Activated CD4-positive, alpha-beta T cell treated with anti-CD3 and anti-CD28 coated beads for 36 hours (primary cell): Measurements from ENCODE around the gene SNX13. TPM values are rescaled to one million over a fixed set of nuclear protein-coding genes. Genes with fewer than 3 reads are reported as not detected.
"Not testable (repeated sequence)": the region's sequence is repeated elsewhere in the genome, so short reads cannot be mapped to it uniquely, and the experiment has no call there.

Experiments
- ATAC-seq: fragments of 200-7000 bp; cut with Tn5 transposase; one replicate; pipeline ENCODE4 v1.10.0; 2021; ENCODE audit warnings: mild to moderate bottlenecking, moderate library complexity
- CTCF ChIA-PET: fragments of 350-600 bp; sonication (Branson Sonifier 250); formaldehyde crosslinking; loops from one replicate; lab custom pipeline; 2021; ENCODE audit warnings: antibody characterized with exemption; lab: Charles Lee
- POLR2A ChIA-PET: fragments of 350-600 bp; sonication (Branson Sonifier 250); formaldehyde crosslinking; loops from one replicate; lab custom pipeline; 2021; ENCODE audit warnings: antibody characterized with exemption, inconsistent platforms; lab: Charles Lee
- DNase-seq: peaks from one replicate; pipeline ENCODE4 v3.0.0-alpha.2; 2020
- H3K27ac Mint-ChIP-seq: one replicate; pipeline ENCODE4 v1.8.0; 2021; ENCODE audit warnings: mixed read lengths
- H3K27me3 Mint-ChIP-seq: one replicate; pipeline ENCODE4 v1.8.0; 2021; ENCODE audit warnings: mixed read lengths
- H3K36me3 Mint-ChIP-seq: one replicate; pipeline ENCODE4 v1.8.0; 2021; ENCODE audit warnings: low read depth, mixed read lengths
- H3K4me1 Mint-ChIP-seq: one replicate; pipeline ENCODE4 v1.8.0; 2021; ENCODE audit warnings: mixed read lengths
- H3K4me3 Mint-ChIP-seq: one replicate; pipeline ENCODE4 v1.8.0; 2021; ENCODE audit warnings: mild to moderate bottlenecking, moderate library complexity, mixed read lengths
- H3K9me3 Mint-ChIP-seq: one replicate; pipeline ENCODE4 v1.8.0; 2021; ENCODE audit warnings: low read depth, mixed read lengths
- intact Hi-C, 2 experiments: fragments of 100-400 bp; cut with DNase I in 1 of 2; cut with micrococcal nuclease in 1 of 2; formaldehyde crosslinking; loops; one replicate each; pipeline versions ENCODE4 v1.14.2 to v1.15.1; 2022 to 2024; cut with DNase I, micrococcal nuclease
- total RNA-seq, 2 experiments: library from RNA; stranded (reverse); gene quantifications; one replicate each; pipeline ENCODE4 v1.2.3, GENCODE V29; 2021

Gene SNX13
- total RNA-seq, 2 experiments from 2014 or later = 23.9 to 25.5 TPM

- no peak overlapping the region for H3K27ac Mint-ChIP-seq
These were observed 27.6 kb downstream of the SNX13 start for GRCh38 chr7:17912536-17913235.

DNA sequence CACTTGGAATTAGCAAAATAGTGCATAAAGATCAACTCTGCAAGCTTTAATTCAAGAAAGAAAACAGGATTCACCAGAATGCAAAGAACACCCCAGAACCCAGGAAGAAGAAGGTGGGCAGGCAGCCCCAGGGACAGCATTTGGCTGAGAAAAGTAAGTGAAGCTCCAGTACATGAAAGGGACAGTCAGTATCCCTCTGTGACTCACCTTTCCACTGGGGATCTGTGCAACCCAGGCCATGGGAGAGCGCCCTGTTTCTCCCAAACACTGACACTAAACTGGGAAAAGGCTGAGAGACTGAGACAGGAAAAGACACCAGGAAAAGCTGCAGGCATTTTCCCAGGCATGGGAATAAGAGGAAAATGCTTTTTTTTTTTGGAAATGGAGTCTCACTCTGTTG is 28.2 kb downstream of the SNX13 start:
- no peak for ATAC-seq
- peaks cover 37% of the 10 kb centered on the region for H3K4me1 Mint-ChIP-seq
- H3K4me3 Mint-ChIP-seq = no peak overlapping the region
- no peaks in the 10 kb centered on the region for H3K27me3 Mint-ChIP-seq
- H3K27ac Mint-ChIP-seq = no peak overlapping the region
- CTCF ChIA-PET = interaction anchor here (0.6 kb wide), 1 partner anchor 16 kb away, joined by 4 read pairs; no protein-coding TSS in a partner anchor
- POLR2A ChIA-PET = no interaction called here
- DNase-seq = no peak
- H3K9me3 Mint-ChIP-seq = peaks cover 8% of the 10 kb centered on the region
- peaks cover 21% of the 10 kb centered on the region for H3K36me3 Mint-ChIP-seq
- intact Hi-C loops = no loop called here

More at GRCh38 chr7:17912536-17913235, 27.6 kb downstream of the SNX13 start:
- Mint-ChIP-seq H3K4me1 (peaks cover 32% of the 10 kb centered on the region), H3K4me3 (no peak overlapping the region), H3K9me3 (peaks cover 12% of the 10 kb centered on the region), H3K36me3 (peaks cover 23% of the 10 kb centered on the region), H3K27me3 (no peaks in the 10 kb centered on the region)
- ChIA-PET POLR2A (no interaction called here), CTCF (interaction anchor here (0.6 kb wide), 1 partner anchor 15 kb away, joined by 4 read pairs; no protein-coding TSS in a partner anchor)
- DNase-seq (no peak), ATAC-seq (no peak)
- intact Hi-C loops = no loop called here

GRCh38 chr7:17910377-17910776 is 29.9 kb downstream of the SNX13 start:
- ATAC-seq = no peak
- intact Hi-C loops = no loop called here
- H3K4me1 Mint-ChIP-seq = peaks cover 42% of the 10 kb centered on the region
- H3K36me3 Mint-ChIP-seq = peaks cover 25% of the 10 kb centered on the region
- ChIA-PET CTCF (no interaction called here), POLR2A (no interaction called here)
- peaks cover 8% of the 10 kb centered on the region for H3K9me3 Mint-ChIP-seq
- no peak for DNase-seq
- no peaks in the 10 kb centered on the region for H3K27me3 Mint-ChIP-seq
- no peak overlapping the region for H3K4me3 Mint-ChIP-seq
- peak overlapping the region; percentile 13 for H3K27ac Mint-ChIP-seq

DNA sequence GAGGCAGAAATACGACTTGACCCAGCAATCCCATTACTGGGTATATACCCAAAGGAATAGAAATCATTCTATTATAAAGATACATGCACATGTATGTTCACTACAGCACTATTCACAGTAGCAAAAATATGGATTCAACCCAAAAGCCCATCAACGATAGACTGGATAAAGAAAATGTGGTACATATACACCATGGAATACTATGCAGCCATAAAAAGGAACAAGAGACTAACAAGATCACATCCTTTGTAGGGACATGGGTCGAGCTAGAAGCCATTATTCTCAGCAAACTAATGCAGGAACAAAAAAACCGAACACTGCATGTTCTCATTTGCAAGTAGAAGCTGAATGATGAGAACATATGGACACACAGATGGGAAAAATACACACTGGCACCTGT is 31.0 kb downstream of the SNX13 start:
- H3K4me3 Mint-ChIP-seq, H3K27ac Mint-ChIP-seq, DNase-seq, H3K9me3 Mint-ChIP-seq, ATAC-seq, POLR2A ChIA-PET, H3K27me3 Mint-ChIP-seq, CTCF ChIA-PET, intact Hi-C loops: not testable (repeated sequence)
- H3K36me3 Mint-ChIP-seq = peaks cover 25% of the 10 kb centered on the region
- peaks cover 38% of the 10 kb centered on the region for H3K4me1 Mint-ChIP-seq

DNA sequence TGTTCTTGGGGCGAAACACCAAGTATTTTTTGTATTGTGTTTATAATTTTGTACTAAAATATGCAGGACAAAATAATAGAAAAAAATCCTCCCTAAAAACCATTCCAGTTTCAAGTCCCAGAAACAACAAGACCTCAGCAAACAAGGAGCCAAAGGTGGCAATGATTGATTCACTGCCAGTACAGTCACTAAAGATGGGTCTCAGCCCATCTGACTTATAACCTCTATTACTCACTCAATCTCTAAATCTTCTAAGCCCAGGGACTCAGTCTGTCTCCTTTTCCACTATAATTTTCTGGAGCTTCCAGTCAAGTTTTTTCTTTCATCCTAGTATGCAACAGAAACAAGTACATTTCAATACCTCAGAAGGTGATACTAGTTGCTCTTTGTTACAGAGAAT is 33.3 kb downstream of the SNX13 start:
- Mint-ChIP-seq H3K36me3 (peaks cover 24% of the 10 kb centered on the region), H3K27me3 (no peaks in the 10 kb centered on the region), H3K27ac (no peak overlapping the region), H3K4me3 (no peak overlapping the region), H3K9me3 (peaks cover 8% of the 10 kb centered on the region), H3K4me1 (peaks cover 38% of the 10 kb centered on the region)
- ChIA-PET CTCF (no interaction called here), POLR2A (no interaction called here)
- DNase-seq (no peak), ATAC-seq (peak; percentile 55)
- intact Hi-C loops = no loop called here

DNA sequence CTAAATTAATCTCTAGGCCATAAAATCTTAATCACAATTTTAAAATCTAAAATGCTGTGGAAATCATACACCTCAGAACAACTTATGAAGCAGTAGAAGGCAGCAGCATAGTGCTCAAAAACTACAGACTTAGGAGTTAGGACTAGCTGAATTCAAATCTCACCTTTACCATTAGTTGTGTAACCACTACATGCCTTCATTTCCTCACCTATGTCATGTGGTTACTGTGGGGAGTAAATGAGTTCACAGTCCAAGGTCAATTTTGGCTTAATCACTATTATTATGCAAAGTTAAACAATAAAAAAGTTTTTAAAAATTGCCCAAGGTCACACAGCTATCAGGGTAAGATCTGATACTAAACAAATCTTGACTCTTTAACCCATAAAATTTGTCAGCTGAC is 37.0 kb downstream of the SNX13 start:
- peaks cover 30% of the 10 kb centered on the region for H3K4me1 Mint-ChIP-seq
- ATAC-seq = no peak

DNA sequence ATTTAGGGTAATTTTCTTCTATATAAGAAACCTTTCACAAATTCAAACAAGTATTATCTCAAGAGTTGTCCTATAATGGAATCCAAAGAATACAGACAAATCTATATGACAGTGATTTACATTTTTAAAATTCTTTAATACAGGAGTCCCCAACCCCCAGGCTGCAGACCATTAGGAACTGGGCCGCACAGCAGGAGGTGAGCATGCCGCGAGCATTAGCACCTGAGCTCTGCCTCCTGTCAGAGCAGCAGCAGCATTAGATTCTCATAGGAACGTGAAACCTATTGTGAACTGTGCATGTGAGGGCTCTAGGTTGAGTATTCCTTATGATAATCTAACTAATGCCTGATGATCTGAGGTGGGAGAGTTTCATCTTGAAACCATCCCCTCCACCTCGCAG is 37.7 kb downstream of the SNX13 start:
- no peak for DNase-seq
- peaks cover 6% of the 10 kb centered on the region for H3K36me3 Mint-ChIP-seq
- H3K9me3 Mint-ChIP-seq = no peaks in the 10 kb centered on the region
- POLR2A ChIA-PET = no interaction called here
- no peak for ATAC-seq
- no peaks in the 10 kb centered on the region for H3K27me3 Mint-ChIP-seq
- H3K27ac Mint-ChIP-seq = no peak overlapping the region
- CTCF ChIA-PET = no interaction called here
- peaks cover 23% of the 10 kb centered on the region for H3K4me1 Mint-ChIP-seq
- H3K4me3 Mint-ChIP-seq = no peak overlapping the region
- intact Hi-C loops = no loop called here

More for the DNA sequence above, 37.0 kb downstream of the SNX13 start:
- intact Hi-C loops = no loop called here
- ChIA-PET POLR2A (no interaction called here), CTCF (no interaction called here)
- Mint-ChIP-seq H3K4me3 (no peak overlapping the region), H3K27me3 (no peaks in the 10 kb centered on the region), H3K27ac (no peak overlapping the region), H3K36me3 (peaks cover 6% of the 10 kb centered on the region), H3K9me3 (no peaks in the 10 kb centered on the region)
- DNase-seq = no peak

GRCh38 chr7:17900464-17900863 is 39.8 kb downstream of the SNX13 start:
- no peaks in the 10 kb centered on the region for H3K27me3 Mint-ChIP-seq
- H3K4me3 Mint-ChIP-seq = no peak overlapping the region
- CTCF ChIA-PET = no interaction called here
- H3K9me3 Mint-ChIP-seq = no peaks in the 10 kb centered on the region
- DNase-seq (no peak), ATAC-seq (no peak)
- no peak overlapping the region for H3K27ac Mint-ChIP-seq
- peaks cover 14% of the 10 kb centered on the region for H3K4me1 Mint-ChIP-seq
- peaks cover under 1% of the 10 kb centered on the region for H3K36me3 Mint-ChIP-seq
- intact Hi-C loops = no loop called here
- POLR2A ChIA-PET = no interaction called here

GRCh38 chr7:17898111-17898510 is 42.2 kb downstream of the SNX13 start:
- CTCF ChIA-PET = no interaction called here
- Mint-ChIP-seq H3K36me3 (no peaks in the 10 kb centered on the region), H3K9me3 (no peaks in the 10 kb centered on the region), H3K4me3 (no peak overlapping the region), H3K4me1 (peaks cover 5% of the 10 kb centered on the region), H3K27me3 (no peaks in the 10 kb centered on the region), H3K27ac (no peak overlapping the region)
- POLR2A ChIA-PET = no interaction called here
- no peak for DNase-seq
- intact Hi-C loops = no loop called here
- ATAC-seq = no peak

DNA sequence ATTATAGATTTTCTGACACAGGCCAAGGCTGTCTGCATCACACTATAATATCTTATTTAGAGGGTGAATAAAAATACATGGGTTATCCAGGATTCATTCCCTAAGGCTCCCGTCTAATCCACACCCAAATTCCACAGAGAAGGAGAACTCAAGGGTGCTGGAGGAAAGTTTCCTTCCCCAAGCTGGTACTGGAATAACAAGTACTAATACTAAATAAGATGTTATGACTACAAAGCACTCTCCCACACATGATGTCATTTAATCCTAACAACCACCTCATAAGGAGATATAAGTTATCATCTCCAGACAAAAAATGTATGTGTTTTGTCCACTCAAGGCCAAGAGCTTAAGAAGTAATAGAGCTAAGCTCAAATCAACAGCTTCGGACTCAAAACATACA is 53.0 kb downstream of the SNX13 start:
- H3K27me3 Mint-ChIP-seq = no peaks in the 10 kb centered on the region
- no peak for DNase-seq
- no peaks in the 10 kb centered on the region for H3K4me1 Mint-ChIP-seq
- CTCF ChIA-PET = interaction anchor here (1.5 kb wide), 1 partner anchor 21 kb away, joined by 5 read pairs; no protein-coding TSS in a partner anchor
- intact Hi-C loops = no loop called here
- no peak overlapping the region for H3K27ac Mint-ChIP-seq
- H3K4me3 Mint-ChIP-seq = no peak overlapping the region
- H3K9me3 Mint-ChIP-seq = no peaks in the 10 kb centered on the region
- ATAC-seq = no peak
- H3K36me3 Mint-ChIP-seq = peaks cover 25% of the 10 kb centered on the region
- POLR2A ChIA-PET = no interaction called here

DNA sequence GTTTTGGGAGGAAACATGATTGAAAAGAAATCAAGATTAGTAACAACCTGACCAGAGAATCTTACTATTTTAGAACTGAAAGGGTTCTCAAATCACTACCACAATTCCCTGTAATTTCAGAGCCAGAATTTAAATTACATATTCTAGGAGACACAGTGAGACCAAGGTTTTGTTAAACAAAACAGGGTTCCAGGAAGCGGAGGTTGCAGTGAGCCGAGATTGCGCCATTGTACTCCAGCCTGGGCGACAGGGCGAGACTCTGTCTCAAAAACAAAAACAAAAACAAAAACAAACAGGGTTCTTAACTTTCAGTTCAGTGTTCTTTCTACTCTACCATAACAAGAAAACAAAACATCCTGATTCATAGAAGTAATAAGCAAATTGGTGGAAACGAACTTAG is 57.6 kb downstream of the SNX13 start:
- intact Hi-C loops = no loop called here
- Mint-ChIP-seq H3K27me3 (no peaks in the 10 kb centered on the region), H3K4me1 (no peaks in the 10 kb centered on the region), H3K9me3 (no peaks in the 10 kb centered on the region), H3K4me3 (no peak overlapping the region), H3K27ac (no peak overlapping the region), H3K36me3 (peaks cover 20% of the 10 kb centered on the region)
- ChIA-PET POLR2A (no interaction called here), CTCF (no interaction called here)
- ATAC-seq = no peak
- DNase-seq = no peak

DNA sequence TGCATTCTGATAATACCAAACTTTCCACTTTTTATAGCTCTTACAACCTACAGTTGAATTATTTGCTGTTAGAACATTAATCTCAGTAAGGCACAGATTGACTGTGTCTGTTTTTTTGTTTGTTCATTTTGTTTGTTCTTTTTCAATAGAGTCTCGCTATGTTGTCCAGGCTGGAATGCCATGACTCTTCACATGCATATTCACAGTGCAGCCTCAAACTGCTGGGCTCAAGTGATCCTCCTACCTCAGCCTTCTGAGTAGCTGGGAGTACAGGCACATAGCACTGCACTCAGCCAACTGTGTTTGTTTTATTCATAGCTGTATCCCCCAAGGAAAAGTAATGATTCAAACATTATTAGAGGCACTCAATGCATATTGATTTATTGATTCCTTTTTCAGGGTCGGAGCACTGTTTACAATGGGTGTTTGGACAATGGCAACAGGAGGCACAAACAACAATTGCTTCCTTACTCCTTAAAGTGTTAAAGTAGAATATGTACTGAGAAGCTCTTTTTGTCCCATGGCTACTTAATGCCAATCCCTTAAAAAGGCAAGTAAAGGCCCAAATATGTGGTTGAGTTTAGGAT is 61.1 kb downstream of the SNX13 start:
- DNase-seq = no peak
- Mint-ChIP-seq H3K4me3 (no peak overlapping the region), H3K27me3 (no peaks in the 10 kb centered on the region), H3K27ac (no peak overlapping the region), H3K36me3 (peaks cover 13% of the 10 kb centered on the region), H3K4me1 (no peaks in the 10 kb centered on the region), H3K9me3 (no peaks in the 10 kb centered on the region)
- ATAC-seq = no peak
- intact Hi-C loops = no loop called here
- POLR2A ChIA-PET = no interaction called here
- CTCF ChIA-PET = no interaction called here
